ENCODE measurements around the gene RASA3.

The RASA3 gene

GRCh38 chr13:114097893-114098688, 34.3 kb downstream of the RASA3 start:
- DNase-seq: no peak

GRCh38 chr13:114097212-114097892, 35.1 kb downstream of the RASA3 start:
- DNase-seq: no peak

GRCh38 chr13:114096811-114097211, 35.6 kb downstream of the RASA3 start:
- DNase-seq: no peak

- no peak for DNase-seq
These were observed 36.4 kb downstream of the RASA3 start for GRCh38 chr13:114096031-114096485.

GRCh38 chr13:114095486-114095885, 36.9 kb downstream of the RASA3 start:
- DNase-seq: no peak

GRCh38 chr13:114093118-114093517, 39.3 kb downstream of the RASA3 start:
- no peak for DNase-seq

- DNase-seq: no peak
These were observed 40.0 kb downstream of the RASA3 start for GRCh38 chr13:114092468-114092867.

GRCh38 chr13:114090476-114090875, 41.9 kb downstream of the RASA3 start:
- DNase-seq: no peak

- no peak for DNase-seq
These were observed 42.5 kb downstream of the RASA3 start for GRCh38 chr13:114089751-114090400.

GRCh38 chr13:114089341-114089740, 43.1 kb downstream of the RASA3 start:
- DNase-seq: no peak

- no peak for DNase-seq
These were observed 43.6 kb downstream of the RASA3 start for GRCh38 chr13:114088863-114089262.

- no peak for DNase-seq
These were observed 44.2 kb downstream of the RASA3 start for GRCh38 chr13:114088234-114088633.

GRCh38 chr13:114087430-114087829, 45.0 kb downstream of the RASA3 start:
- DNase-seq: no peak

GRCh38 chr13:114082849-114083645, 49.4 kb downstream of the RASA3 start:
- no peak for DNase-seq

- no peak for DNase-seq
These were observed 50.4 kb downstream of the RASA3 start for GRCh38 chr13:114081761-114082681.

- DNase-seq: no peak
These were observed 51.5 kb downstream of the RASA3 start for GRCh38 chr13:114080739-114081561.

- DNase-seq: no peak
These were observed 52.6 kb downstream of the RASA3 start for GRCh38 chr13:114079601-114080536.

- DNase-seq: no peak
These were observed 53.7 kb downstream of the RASA3 start for GRCh38 chr13:114078461-114079451.
